ENCODE measurements around the gene NECTIN1.

Gene NECTIN1

DNA sequence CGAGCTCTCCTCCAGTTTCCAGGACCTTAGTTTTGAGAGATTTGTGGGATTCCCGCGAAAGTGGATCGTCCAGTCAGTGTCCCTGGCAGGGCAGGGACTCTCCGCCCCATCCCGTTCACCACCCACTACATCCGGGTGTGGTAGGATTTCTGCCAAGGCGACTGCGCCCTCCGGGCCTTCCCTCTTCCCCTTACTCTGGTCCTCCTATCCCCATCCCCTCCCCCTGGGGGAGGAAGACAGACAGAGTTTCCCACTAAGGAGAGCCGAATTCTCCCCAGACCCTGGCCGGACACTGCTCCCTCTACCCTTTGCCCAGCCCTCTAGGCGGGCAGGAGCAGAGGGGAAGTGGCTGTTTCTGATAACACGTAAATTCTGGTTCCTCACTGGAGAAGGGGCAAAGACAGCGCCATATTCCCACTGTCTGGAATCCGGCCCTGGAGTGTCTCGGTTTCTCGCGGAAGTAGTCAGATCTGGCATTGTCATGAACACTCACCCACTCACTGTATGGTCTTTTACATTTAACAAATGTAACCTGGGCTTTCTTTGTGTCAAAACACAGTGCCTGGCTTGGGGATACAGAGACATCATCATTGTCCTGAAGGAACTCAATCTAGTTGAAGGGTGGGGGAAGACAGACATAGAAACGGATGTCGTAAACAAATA lies 1.1 kb upstream of the NECTIN1 start:
- no peak for DNase-seq

GRCh38 chr11:119729581-119729927 lies 554 bp upstream of the NECTIN1 start:
- DNase-seq, result no peak

- DNase-seq, result peak; percentile 30
Measured at GRCh38 chr11:119728211-119728626, 781 bp downstream of the NECTIN1 start.

DNA sequence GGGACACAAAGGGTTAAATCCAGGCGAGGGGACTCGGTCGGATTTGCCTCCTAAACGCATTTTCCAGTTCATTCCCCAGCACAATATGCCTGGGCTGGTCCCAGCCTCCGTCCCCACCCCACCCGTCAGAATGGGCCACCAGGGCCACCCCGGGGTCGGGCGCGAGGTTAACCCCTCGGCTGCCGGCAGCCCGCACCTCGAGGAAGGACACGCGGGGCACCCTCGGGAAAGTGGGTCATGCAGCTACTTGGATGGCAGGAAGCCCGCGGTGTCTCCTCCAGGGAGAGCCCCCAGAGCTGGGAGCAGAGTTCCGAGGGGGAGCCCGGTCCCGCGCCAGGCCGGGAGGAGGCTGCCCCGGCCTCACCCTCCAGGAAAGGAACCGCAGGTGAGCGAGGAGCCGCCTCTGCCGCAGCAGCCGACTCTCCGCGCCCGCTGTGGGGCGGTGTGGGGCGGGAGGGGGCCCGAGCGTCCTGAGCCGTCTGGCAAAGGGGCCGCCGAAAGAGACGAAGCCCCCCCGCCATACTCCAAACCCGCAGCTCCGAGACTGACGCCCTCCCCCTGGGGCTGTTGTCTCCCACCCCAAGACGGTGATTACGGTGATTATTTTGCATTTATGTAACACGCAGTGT lies 1.4 kb downstream of the NECTIN1 start:
- DNase-seq, result peak; percentile 33

DNA sequence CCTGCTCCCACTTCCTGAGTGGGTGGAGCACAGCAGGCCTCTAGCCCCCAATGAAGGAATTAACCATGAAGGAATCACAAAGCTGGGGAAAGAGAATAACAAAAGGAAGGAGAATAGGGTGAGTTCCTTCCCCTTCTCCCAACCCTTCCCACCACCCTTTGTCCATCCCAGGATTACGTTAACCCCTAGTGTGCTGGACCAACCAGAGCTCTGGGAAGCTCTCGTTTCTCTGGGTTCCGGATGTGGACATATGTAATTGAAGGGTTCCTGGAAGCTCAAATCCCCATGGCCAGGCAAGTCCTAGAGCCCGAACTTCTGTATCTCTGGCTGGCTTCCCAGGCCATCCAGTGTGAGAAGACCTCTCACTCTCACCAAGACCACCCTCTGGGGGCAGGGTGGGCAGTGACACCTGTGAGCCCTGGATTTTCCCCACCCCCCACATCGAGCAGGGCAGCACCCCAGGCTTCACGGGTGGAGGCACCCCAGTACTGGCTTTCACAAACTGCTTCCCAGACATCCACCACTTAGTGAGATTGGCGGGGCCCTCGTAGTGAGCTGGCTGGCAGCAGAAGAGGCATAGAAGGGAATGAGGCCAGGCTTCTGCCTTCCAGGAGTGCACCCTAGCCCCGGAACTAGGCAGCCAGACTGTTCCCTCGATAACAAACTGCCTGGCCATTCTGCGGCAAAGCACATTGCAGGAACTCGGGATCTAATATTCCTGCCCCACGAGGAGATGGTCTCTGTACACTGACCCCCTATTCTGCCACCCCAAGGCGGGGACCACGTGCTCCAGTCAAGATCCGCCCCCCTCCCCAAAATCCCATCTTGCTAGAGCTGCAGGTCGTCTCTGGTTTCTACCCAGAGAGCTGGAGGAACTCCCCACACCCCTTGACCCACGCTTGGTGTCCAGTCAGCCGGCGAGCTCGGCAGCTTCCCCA lies 2.1 kb downstream of the NECTIN1 start:
- DNase-seq, result no peak

DNA sequence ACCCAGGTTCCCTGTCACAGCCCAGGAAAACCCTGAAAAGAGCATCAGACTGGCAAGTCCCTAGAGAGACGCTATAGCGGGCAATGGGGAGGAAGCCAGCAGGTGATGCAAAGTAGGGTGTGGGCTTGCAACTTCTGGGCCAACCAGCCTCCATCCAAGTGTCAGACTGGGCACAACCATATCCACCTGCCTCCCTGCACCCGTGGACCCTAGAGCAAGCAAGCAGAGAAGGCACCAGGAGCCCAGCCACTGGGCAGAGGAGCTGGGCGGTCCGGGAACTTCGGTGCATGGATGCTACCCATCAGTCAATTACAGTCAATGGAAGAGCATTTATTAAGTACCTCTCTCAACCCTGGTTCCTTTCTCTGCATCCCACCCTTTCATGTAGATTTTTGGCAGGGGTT lies 2.8 kb downstream of the NECTIN1 start:
- no peak for DNase-seq

- no peak for DNase-seq
Measured at GRCh38 chr11:119724956-119725355, 4.0 kb downstream of the NECTIN1 start.

- DNase-seq, result no peak
Measured at GRCh38 chr11:119723952-119724325, 5.1 kb downstream of the NECTIN1 start.

GRCh38 chr11:119723243-119723951 lies 5.6 kb downstream of the NECTIN1 start:
- DNase-seq, result no peak

- DNase-seq, result peak; percentile 88
Measured at GRCh38 chr11:119722281-119722794, 6.7 kb downstream of the NECTIN1 start.

DNA sequence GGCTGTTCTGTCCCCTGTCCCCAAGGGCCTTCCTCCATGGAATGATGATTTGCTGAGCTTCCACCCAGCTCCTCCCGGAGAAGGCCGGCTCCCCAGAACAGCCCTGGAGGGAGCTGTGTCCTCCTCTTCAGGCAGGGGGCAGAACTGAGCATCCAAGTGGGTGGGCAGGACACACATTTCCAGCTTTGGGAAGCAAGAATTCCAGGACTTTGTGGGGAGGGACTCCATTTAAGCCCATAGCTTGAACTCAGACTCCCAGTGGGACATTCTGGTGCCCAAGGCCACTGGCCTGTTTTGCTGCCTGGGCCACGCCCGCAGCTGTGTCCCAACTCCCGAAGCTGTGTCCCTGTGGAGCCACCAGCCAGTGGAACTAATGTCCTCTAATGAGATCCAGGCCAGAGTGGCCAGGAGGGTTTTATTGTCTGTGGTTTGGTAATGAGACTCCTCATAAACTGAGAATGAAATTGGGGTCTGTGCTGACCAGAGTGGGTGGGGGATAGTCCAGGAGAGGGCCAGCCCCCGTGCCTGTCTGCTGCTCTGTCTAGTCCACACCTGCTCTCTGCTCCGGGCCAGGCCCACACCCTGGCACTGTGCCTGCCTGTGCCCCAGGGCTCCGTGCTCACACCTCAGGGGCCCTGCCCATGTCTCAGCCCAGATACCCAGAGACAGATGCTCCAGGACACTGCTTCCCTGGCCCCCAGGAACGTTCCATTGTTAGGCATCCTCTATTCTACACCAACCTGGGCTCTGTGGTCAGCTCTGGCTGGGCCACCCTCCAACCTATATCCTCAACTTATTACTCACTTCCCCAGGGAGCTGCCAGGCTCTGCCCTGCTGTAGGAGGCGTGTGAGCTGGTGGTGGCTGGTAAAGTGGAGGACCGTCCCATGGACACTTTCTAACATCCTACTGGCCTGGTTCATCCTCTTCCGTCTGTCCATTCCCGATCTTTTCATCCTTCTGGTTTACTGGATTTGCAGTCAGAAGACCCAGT lies 7.6 kb downstream of the NECTIN1 start:
- peak; percentile 31 for DNase-seq

GRCh38 chr11:119720311-119720913 lies 8.6 kb downstream of the NECTIN1 start:
- no peak for DNase-seq

- DNase-seq, result no peak
Measured at GRCh38 chr11:119717839-119718534, 11.0 kb downstream of the NECTIN1 start.

DNA sequence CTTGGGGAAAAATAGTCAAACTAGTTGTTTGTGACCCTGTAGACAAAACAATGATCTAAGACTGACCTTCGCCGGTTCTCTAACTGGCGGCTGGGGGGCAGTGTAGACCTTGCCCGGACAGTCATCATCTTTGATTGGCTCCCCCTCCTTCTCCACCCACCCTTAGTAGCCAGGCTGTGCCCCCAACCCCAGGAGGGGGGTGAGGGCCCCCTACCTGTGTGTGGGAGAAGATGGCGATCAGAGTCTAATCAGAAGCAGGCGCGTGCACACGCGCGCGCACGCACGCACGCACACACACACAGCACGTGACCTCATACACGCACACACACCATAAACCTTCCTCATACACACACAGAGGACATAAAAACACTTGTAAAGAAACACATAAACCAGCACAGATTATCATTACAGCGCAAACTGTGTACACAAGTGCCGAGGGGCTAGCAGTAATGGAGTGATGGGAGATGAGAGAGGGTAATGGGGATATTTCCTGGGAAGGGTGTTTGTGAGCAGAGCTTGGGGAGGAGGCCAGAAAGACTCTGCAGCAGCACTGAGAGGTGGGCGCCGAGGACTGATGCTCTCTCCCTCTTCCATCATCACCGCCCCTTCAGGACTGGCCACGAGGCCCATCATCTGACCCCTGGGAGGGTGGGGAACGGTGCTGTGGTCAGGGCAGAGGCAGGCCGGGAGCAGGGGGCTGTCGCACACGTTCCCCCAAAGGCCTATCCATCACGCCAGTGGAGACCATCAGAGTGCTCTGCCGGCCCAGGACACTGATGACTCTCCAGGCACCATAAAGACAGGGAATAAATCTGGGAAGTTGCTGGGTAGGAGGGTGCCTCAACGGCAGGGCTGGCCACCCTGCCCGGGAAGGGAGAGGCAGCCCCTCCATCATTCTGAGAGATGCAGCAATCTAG lies 12.2 kb downstream of the NECTIN1 start:
- no peak for DNase-seq

DNA sequence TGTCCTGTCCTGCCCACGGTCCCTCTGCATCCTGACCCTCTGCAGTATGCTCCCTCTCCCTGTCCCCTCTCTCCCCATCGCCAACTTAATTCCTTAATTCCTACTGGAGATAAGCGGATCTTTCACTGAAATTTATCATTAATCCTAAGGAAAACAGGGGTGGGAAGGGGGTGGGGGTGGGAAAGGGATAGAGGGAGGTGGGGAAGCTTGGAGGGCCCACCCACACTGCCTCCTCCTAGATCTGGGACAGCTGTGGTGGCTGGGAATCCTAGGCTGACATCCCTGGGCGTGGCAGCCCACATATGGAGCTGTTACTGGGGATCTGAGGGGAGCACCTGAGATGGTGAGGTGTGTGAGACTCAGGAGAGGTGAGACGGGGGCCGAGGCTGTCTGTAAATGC lies 14.4 kb downstream of the NECTIN1 start:
- no peak for DNase-seq

GRCh38 chr11:119714189-119714588 lies 14.8 kb downstream of the NECTIN1 start:
- DNase-seq, result no peak

- DNase-seq, result no peak
Measured at GRCh38 chr11:119713359-119714040, 15.5 kb downstream of the NECTIN1 start.

DNA sequence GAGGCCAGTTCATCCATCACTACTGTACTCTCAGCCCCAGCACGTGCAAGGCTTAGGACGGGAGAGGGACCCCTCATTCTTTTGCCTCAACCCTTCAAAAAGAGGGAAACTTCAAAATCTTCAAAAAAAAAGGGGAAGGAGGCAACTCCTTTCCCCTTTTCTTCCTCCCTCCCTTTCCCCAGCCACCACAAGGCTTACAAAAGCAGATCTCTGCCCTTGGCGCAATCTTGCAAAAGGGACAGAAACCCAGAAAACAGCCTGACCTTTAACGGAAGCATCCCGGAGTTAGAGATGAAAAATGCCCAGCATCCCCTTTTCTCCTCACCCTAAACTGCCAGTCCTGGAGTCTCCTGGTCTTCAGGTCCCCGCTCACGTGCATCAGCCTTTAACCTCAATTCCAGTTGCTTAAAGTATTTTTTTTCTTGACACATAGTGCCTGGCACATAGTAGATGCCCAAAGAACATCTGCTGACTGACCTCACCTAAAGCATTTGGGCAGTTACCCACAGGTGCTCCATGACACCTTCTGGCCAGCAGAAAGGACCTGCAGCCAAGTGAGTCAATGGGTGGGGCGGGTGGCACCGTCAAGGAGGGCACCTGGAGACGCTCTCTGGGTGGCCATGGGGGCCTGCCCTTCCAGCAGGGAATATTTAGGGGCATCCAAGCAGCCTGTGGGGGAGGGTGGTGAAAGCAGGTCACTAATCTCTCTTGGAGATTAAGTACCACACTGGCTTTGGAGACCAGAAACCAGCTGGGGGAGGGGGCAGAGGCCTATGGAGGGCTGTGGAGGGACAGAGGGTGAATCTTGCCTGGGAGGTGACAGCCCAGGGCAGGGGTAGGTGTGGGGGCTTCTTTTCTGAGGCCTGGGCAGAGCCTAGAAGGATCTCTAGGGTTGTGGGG lies 16.3 kb downstream of the NECTIN1 start:
- DNase-seq, result no peak
